Endothelial cell (in vitro differentiated cells): ENCODE results near the gene SIDT2. TPM values are rescaled to one million over a fixed set of nuclear protein-coding genes. Genes with fewer than 3 reads are reported as not detected.
A peak's percentile ranks its signal among the peaks of the same experiment; 100 is the strongest.

Experiments
- DNase-seq: peaks from one replicate; pipeline ENCODE4 v3.0.0; 2021; ENCODE audit warnings: low spot score
- H3K27ac Mint-ChIP-seq: one replicate; pipeline ENCODE4 v1.8.0; 2021; ENCODE audit warnings: mixed read lengths, inconsistent platforms; ENCODE audit not compliant: unreplicated experiment
- H3K27me3 Mint-ChIP-seq: one replicate; pipeline ENCODE4 v1.8.0; 2021; ENCODE audit warnings: mild to moderate bottlenecking, moderate library complexity, mixed read lengths, inconsistent platforms; ENCODE audit not compliant: unreplicated experiment
- H3K36me3 Mint-ChIP-seq: one replicate; pipeline ENCODE4 v1.8.0; 2021; ENCODE audit warnings: mild to moderate bottlenecking, low read depth, mixed read lengths, inconsistent platforms; ENCODE audit not compliant: unreplicated experiment
- H3K4me1 Mint-ChIP-seq: one replicate; pipeline ENCODE4 v1.8.0; 2021; ENCODE audit warnings: mild to moderate bottlenecking, mixed read lengths, inconsistent platforms; ENCODE audit not compliant: unreplicated experiment
- H3K4me3 Mint-ChIP-seq: one replicate; pipeline ENCODE4 v1.8.0; 2021; ENCODE audit warnings: mild to moderate bottlenecking, mixed read lengths, inconsistent platforms; ENCODE audit not compliant: unreplicated experiment
- H3K9me3 Mint-ChIP-seq: one replicate; pipeline ENCODE4 v1.8.0; 2021; ENCODE audit warnings: mixed read lengths, inconsistent platforms; ENCODE audit not compliant: unreplicated experiment
- total RNA-seq: library from RNA; stranded (reverse); fragmentation: NEBNext Ultra II Directional; extraction: Animal tissue kit (Norgen Biotek cat#: 25700); gene quantifications from one replicate; pipeline ENCODE4 v1.2.1, GENCODE V29; 2021; ENCODE audit not compliant: unreplicated experiment
- TF ChIP-seq, protein P1 (sequence below): fragments of 200-600 bp; sonication (generic); IDR thresholded peaks from one replicate; pipeline ENCODE4 v1.5.0; 2021; ENCODE audit warnings: antibody characterized with exemption; ENCODE audit not compliant: unreplicated experiment

The SIDT2 gene
- total RNA-seq, 1 donor from 2014 or later: 41.3 TPM

DNA sequence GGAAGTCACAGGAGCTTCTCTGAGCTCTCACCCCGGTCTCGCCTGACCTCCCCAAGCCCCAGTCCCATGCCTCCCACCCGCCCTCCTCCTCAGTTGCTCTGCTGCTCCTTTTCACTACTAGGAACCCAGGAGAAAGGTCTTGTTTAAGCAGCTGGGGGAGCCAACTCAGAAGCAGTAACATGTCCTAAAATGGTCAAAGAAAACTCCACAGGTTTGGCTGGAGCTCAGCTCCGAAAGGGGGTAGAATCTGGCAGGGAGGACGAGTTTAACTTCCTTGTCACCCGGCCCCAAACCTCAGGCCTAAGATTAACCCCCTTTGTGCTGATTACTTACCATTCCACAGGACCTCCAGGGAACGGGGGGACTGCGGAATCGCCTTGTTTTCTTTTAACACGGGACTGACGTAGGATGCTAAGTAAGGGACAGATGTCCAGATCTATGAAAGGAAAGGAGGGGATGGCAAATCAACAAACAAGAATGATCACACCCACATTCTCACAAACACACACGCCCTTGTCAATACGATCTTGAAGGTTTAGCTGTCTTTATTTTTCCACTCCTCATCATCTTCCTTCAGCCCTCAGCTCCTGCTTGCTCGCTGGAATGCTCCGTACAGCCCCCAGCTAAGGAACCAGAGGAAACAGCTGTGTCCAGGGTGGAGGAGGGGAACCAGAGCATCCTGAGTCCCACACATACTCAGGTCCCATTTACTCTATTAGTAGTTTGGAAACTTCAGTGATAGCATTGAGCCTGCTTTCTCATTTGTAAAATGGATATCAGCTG lies 39.8 kb downstream of the SIDT2 start:
- Mint-ChIP-seq H3K9me3 (no peaks in the 10 kb centered on the region), H3K4me3 (peak overlapping the region; percentile 68), H3K4me1 (peaks cover 12% of the 10 kb centered on the region), H3K36me3 (peaks cover 44% of the 10 kb centered on the region), H3K27me3 (peaks cover 2% of the 10 kb centered on the region), H3K27ac (peak overlapping the region; percentile 9)
- TF ChIP-seq, protein P1, sequence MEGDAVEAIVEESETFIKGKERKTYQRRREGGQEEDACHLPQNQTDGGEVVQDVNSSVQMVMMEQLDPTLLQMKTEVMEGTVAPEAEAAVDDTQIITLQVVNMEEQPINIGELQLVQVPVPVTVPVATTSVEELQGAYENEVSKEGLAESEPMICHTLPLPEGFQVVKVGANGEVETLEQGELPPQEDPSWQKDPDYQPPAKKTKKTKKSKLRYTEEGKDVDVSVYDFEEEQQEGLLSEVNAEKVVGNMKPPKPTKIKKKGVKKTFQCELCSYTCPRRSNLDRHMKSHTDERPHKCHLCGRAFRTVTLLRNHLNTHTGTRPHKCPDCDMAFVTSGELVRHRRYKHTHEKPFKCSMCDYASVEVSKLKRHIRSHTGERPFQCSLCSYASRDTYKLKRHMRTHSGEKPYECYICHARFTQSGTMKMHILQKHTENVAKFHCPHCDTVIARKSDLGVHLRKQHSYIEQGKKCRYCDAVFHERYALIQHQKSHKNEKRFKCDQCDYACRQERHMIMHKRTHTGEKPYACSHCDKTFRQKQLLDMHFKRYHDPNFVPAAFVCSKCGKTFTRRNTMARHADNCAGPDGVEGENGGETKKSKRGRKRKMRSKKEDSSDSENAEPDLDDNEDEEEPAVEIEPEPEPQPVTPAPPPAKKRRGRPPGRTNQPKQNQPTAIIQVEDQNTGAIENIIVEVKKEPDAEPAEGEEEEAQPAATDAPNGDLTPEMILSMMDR: no peak
- no peak for DNase-seq

DNA sequence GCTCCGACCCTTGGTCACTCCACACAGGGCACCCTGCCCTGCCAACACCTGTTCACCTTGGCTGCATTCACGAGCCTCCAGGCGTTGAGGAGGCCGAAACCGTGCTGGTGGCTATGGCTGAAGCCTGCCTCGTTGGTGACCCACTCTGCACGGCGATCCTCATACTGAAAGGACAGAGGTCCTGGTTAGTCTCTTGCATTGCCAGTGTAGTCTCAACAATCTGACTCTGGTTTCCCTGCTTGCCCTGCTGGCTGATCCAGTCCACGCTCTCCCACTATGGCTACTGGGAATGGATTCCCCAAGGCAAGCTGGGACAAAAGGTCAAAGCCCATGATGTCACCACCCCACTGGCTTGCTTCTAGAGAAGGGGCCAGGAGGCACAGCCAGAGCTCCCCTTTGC lies 40.5 kb downstream of the SIDT2 start:
- peaks cover 41% of the 10 kb centered on the region for H3K36me3 Mint-ChIP-seq

DNA sequence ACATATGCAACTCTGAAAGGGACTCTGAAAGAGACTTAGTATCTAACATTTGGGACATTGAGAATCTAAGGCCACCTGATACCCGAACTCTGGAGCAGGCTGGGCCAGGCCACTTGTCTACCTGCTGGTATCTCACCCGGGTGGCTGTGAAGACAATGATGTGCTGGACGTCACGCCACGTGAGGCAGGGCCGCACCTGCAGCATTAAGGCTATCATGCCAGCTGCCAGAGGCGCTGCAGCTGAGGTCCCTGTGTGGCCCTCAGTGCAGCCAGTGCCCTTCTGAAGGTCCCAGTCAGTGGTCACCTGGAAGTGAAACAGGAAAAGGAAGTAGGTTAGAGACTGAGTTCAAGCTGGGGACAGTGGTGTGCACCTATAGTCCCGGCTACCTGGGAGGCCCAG lies 40.9 kb downstream of the SIDT2 start:
- Mint-ChIP-seq H3K36me3 (peaks cover 37% of the 10 kb centered on the region), H3K27me3 (no peaks in the 10 kb centered on the region), H3K27ac (no peak overlapping the region), H3K4me3 (peak overlapping the region; percentile 70), H3K9me3 (no peaks in the 10 kb centered on the region), H3K4me1 (peaks cover 15% of the 10 kb centered on the region)
- TF ChIP-seq, protein P1: no peak
- DNase-seq: no peak

More for the DNA sequence above, 40.5 kb downstream of the SIDT2 start:
- TF ChIP-seq, protein P1: no peak
- H3K27me3 Mint-ChIP-seq: peaks cover 2% of the 10 kb centered on the region
- H3K4me1 Mint-ChIP-seq: peaks cover 12% of the 10 kb centered on the region
- H3K9me3 Mint-ChIP-seq: no peaks in the 10 kb centered on the region
- H3K4me3 Mint-ChIP-seq: peak overlapping the region; percentile 70
- peak overlapping the region; percentile 48 for H3K27ac Mint-ChIP-seq
- DNase-seq: no peak

DNA sequence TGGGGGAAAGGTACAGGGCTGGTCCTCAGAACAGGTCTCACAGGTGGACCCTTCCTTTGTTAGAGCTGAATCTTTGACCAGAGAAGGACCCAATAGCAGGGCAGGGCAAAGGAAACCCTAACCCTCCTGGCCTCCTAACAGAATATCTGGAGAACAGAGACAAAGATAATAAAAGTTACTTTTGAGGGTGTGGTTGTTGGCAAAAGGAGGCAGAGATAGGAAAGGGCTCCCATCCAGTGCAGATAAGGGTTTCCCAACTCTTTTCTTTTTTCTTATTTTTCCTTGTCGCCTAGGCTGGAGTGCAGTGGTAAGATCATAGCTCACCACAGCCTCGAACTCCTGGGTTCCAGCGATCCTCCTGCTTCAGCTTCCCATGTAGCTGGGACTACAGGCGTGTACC lies 41.5 kb downstream of the SIDT2 start:
- peaks cover 20% of the 10 kb centered on the region for H3K4me1 Mint-ChIP-seq
- no peak overlapping the region for H3K27ac Mint-ChIP-seq
- no peaks in the 10 kb centered on the region for H3K9me3 Mint-ChIP-seq
- H3K36me3 Mint-ChIP-seq: peaks cover 33% of the 10 kb centered on the region
- no peak overlapping the region for H3K4me3 Mint-ChIP-seq
- no peak for DNase-seq
- TF ChIP-seq, protein P1: no peak
- H3K27me3 Mint-ChIP-seq: no peaks in the 10 kb centered on the region

DNA sequence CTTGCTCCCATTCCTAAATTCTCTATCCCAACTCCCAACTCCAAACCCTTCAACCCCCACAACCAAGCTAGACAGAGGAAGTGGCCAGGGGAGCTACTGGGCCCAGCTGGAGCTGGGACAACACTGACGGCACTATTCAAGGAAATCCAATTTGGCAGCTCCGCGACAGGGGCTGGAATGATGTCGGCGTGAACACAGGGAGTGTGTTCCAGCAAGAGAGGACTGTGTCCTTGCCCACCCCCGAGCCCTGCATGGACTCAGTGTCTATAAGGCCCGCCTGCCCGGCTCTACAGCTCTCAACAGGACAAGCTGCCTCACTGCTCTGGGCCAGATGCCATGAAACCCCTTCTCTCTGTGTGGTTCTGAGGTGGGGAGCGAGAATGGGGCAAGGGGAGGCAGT lies 42.0 kb downstream of the SIDT2 start:
- Mint-ChIP-seq H3K36me3 (peaks cover 33% of the 10 kb centered on the region), H3K4me3 (no peak overlapping the region), H3K27me3 (no peaks in the 10 kb centered on the region), H3K9me3 (no peaks in the 10 kb centered on the region), H3K4me1 (peaks cover 22% of the 10 kb centered on the region), H3K27ac (no peak overlapping the region)
- TF ChIP-seq, protein P1: no peak
- no peak for DNase-seq
